OCI-M2 (cell line): ENCODE results near the gene CGB1.
A peak's percentile ranks its signal among the peaks of the same experiment; 100 is the strongest.
"Not testable (repeated sequence)": the region's sequence is repeated elsewhere in the genome, so short reads cannot be mapped to it uniquely, and the experiment has no call there.

Source experiments
- DNase-seq: peaks from one replicate; lab custom pipeline; 2025; ENCODE audit not compliant: unreplicated experiment; lab: John Stamatoyannopoulos, UW

Gene CGB1

DNA sequence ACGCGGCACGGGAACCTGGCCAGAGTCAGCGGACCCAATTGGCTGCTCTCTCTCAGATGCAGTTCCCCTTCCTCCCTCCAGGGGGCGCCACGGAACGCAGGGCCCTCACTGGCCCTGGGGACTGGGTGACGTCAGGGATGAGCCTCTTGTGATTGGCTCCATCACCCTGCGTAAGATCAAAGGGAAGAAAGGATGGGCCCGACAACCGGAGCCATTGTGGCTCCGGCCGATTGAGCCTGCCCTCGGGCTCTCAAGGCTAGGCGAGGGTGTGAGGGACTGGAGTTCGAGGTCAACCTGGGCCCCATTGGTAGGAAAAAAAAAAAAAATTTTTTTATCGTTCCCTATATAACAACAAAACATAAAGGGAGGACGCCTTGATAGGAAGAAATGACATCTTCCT, at the start of gene CGB1:
Gene CGB1 (minus strand): TSS at position 81 of the 400 bp plus-strand sequence. CDS start 184 bp downstream, outside the sequence.
- DNase-seq, result not testable (repeated sequence)

DNA sequence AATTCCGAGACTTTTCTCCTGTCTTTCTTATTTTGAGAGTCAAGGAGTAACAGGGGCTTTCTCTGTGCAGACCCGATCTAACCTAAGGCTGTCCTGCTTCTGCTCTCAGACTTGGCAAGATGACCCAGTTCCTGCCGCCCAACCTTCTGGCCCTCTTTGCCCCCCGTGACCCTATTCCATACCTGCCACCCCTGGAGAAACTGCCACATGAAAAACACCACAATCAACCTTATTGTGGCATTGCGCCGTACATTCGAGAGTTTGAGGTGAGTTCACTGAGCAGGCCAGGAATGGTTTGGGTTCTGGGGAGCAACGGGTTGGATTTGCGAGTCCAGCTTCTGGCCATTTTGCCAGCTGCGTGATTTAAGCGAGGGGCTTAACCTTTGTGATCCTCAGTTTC, 49.6 kb upstream of the CGB1 start:
- DNase-seq, result no peak

DNA sequence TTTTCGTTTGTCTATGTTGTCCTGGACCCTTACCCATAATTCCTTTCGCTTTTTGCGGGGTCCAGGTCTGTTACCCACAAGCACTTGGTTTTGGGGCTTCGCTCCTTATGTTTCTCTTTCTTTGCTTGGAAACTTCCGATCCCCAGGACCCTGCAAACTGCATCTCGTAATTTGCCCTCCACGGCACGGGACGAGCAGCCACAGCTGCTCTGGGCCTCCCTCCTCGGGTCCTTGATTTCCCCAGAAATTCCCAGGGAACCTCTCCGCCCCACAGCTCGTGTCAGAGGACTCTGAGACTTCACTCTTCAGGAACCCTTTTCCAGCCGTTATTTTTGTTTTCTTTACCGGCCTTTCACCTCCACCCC, 49.2 kb upstream of the CGB1 start:
- no peak for DNase-seq

DNA sequence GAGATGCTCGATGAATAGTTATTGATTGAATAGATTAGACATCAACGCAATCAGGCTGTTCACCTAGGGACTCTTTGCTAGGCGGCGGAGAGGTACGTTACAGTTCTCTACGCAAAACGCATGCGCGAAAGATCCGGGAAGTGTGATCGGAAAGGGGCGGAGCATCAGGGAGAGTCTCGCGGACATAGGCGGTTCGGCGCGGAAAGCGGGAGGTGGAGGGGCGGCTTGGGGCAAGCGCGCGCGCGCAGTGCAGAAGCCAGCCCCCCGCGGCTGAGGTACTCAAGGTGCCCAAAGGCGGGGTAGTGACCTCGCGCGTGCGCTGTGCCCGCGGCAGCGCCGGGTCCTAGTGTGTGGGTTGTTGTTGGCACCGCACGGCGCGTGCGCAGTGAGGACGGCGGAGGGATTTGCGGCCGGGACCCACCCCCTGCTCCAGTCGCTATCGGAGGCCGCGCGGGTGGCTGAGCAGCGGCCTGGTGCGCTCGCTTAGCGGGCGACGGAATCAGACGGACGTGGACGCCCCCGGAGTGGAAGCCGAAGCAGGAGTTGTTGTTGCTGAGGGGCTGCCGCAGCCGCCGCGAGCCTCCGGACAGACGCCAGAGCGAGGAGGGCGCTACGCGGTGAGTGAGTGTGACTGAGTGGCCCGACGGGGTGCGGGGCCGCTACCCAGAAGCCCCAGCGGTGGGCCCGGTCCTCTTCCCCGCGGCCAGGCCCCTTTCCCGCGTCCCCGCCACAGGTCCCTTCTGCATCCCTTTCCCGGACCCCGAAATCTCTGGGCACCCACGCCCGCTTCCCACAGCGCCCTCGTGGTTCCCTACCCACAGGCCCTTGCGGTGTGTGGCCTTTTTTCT, 48.5 kb upstream of the CGB1 start, which contains the start of gene SNRNP70:
Gene SNRNP70 (plus strand): TSS at position 432 of the 848 bp plus-strand sequence. CDS start 964 bp downstream, outside the sequence.
- DNase-seq, result peak; percentile 93

GRCh38 chr19:49084206-49085019, 47.7 kb upstream of the CGB1 start:
- DNase-seq, result no peak

- DNase-seq, result no peak
Measured at GRCh38 chr19:49081273-49081672, 44.6 kb upstream of the CGB1 start.

- no peak for DNase-seq
Measured at GRCh38 chr19:49080392-49080791, 43.7 kb upstream of the CGB1 start.

DNA sequence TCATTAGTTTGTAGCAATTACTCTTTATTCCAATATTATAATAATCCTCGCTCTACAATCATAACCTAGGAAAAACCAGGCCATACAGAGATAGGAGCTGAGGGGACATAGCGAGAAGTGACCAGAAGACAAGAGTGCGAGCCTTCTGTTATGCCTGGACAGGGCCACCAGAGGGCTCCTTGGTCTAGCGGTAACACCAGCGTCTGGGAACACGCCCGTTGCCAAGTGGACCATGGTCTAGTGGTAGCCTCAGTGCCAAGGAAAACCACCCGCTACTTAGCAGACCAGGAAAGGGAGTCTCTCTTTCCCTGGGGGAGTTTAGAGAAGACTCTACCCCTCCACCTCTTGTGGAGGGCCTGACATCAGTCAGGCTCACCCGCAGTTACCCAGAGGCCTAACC, 38.2 kb upstream of the CGB1 start:
- not testable (repeated sequence) for DNase-seq

DNA sequence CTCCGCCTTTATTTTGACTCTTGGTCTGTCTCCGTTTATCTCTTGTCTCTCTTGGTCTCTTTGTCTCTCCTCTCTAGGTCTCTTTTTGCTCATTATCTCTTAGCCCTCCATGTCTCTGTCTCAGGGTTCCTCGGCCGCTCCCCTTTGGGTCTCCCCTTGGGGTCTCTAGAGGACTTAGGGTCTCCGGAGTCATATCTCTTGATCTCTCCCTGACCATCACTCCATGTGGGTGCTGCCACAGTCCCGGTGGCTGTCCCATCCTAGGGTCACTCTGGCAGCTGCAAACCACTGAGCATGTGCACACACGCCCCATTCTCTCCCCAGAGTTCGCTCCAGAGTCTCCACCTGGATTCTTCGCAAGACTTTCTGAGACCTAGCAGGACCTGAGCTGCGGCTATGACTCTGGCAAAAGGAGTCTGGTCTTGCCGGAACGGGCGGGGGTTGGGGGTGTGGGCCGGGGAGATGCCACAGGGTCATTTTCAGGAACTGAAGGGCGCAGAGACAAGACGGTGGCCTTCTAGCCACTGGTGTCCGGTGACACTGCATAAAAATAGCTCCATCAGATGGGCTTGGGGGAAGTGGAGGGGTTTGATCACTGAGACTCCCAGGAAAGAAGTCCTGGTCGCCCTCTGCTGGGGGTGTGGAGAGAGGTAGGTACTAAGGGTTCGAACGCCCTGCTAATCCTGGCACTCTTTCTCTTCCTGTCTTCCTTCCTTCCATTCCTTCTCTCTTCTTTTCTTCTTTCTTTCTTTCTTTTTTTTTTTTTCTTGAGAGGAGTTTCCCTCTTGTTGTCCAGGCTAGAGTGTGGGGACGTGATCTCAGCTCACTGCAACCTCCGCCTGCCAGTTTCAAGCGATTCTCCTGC, 37.1 kb upstream of the CGB1 start:
- DNase-seq, result peak; percentile 82

DNA sequence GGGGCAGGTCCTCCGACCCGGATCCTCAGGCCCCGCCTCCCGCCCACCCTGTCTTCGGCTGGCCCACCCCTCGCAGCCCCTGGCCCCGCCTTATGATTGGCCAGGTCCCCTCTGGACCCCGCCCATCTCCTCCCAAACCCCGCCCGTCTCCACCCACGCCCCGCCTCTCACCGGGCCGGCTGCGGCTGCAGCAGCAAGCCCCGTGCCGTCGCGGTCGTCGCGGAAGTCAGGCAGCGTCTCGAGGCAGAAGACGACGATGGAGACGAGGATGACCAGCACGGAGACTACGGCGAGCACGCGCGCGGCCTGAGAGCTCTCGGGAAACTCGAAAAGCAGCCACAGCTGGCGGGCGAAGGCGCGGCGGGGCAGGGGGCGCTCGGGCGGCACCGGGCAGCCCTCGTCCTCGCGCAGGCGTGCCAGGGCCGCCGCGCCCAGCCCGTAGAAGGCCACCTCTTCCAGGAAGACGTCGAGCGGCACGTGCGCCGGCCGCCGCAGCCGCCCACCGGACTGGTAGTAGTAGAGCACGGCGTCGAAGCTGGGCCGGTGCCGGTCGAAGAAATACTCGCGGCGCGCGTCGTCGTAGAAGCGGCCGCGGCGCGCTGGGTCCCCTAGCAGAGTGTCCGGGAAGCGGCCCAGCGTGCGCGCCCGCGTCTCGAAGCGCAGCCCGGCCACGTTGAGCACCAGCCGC, 35.3 kb upstream of the CGB1 start:
- peak; percentile 54 for DNase-seq

DNA sequence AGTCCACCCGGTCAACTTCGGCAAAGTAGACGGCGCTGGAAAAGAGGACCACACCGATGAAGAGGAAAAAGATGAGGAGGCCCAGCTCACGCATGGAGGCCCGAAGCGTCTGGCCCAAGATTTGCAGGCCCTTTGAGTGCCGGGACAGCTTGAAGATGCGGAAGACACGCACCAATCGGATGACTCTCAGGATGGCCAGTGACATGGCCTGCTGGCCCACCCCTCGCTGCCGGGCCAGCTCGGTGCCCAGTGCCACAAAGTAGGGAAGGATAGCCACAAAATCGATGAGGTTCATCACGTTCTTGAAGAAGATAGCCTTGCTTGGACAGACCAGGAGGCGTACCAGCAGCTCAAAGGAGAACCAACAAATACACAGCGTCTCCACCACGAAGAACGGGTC, 33.7 kb upstream of the CGB1 start:
- no peak for DNase-seq

DNA sequence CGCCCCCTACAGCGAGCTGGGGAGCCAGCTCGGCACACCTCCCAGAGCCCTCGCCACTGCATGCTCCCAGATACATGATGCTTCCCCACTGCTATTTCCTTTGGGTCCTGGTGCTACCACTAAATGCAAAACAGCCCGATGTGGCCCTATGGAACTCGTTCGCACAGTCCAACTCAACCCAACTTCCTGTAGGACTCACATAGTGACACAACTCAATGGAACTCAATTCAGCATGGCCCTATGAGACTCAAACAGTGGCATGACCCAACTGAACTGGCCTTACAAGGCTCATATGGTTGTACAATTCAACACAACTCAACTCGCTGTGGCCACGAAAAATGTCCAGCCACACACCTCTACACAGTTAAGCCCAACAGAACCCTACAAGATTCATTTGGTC, 32.3 kb upstream of the CGB1 start:
- DNase-seq, result no peak

DNA sequence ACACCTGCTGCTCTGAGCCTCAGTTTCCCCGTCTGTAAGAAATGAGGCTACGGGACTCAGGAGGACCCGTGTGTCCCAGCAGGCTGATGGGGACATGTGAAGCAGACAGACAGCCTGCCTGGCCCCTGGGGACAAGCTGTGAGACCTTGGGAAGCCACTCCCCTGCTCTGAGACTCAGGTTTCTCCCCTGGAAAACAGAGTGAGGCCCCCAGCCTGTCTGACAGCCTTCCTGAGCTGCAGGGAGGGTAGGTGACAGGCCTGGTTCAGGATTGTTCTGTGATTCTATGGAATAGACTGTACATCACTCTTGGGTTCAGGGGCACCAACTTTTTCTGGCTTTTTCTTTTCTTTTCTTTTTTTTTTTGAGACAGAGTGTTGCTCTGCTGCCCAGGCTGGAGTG, 30.9 kb upstream of the CGB1 start:
- no peak for DNase-seq

DNA sequence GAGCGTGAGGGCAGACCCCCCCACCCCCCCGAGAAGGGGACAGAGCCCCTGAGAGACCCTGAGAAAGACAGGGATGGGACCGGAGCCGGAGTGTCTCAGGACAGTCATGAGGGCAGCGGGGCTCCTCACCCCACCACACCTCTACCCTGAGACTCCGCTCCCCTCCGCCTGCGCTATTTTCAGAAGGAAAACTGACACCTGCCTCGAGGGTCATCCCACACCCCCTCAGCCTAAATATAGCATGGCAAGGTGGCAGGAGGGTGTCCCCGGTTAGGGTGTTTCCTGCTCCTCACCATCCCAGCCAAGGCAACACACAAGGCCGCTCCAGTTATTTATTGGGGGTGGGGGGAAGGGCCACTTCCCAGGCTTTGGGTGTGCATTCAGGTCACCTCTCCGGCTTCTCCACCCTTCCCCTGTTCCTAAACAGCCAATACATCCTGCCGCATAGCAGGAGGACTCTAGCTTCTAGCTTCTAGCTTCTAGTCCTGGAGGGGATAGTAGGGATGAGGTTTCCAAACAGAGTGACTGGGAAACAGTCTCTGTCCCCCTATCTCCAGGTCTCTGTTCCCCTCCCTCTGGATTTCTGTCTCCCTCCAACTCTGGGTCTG, 29.3 kb upstream of the CGB1 start:
- DNase-seq, result no peak

DNA sequence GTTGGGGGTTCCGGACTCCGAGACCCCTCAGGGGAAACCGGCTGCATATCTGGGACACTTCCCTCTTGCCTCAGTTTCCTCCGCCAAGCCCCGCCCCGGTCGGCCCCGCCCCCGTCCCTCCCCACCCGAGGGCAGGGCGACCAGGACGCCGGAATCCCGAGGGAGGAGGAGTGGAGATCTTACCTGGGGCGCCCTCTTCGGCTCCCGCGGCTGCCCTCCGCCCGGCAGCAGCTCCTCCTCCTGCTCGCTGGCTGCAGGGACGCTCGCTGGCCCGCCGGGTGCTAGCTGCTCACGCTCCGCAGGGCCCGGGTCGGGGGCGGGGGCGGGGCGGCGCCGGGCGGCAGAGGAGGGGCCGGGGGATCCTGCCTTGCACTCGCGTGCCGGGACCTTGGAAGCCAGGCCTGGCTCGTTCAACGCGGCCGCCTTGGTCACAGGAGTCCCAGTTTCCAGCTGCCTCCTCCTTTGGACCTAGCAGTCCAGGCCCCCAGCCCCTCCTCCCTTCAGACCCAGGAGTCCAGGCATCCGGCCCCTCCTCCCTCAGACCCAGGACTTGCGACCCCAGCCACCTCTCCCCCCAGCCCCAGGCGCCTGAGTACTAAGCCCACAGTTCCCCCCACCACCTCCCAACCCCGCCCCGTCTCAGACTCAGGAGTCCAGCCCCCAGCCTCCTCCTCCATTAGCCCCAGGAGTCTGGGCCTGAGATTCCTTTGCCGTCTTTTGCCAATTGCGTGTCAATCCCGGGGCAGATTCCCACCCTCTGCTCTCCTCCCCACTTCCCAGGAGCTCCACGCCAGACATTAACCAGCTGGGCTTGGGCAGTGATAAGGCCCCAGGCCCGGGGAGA, 28.3 kb upstream of the CGB1 start, which contains the start of gene NTF4:
Gene NTF4 (minus strand): TSS at position 51 of the 844 bp plus-strand sequence. CDS start 2,821 bp downstream, outside the sequence.
- DNase-seq, result no peak

- DNase-seq, result no peak
Measured at GRCh38 chr19:49064029-49064629, 27.4 kb upstream of the CGB1 start.

GRCh38 chr19:49061445-49061844, 24.8 kb upstream of the CGB1 start:
- no peak for DNase-seq

DNA sequence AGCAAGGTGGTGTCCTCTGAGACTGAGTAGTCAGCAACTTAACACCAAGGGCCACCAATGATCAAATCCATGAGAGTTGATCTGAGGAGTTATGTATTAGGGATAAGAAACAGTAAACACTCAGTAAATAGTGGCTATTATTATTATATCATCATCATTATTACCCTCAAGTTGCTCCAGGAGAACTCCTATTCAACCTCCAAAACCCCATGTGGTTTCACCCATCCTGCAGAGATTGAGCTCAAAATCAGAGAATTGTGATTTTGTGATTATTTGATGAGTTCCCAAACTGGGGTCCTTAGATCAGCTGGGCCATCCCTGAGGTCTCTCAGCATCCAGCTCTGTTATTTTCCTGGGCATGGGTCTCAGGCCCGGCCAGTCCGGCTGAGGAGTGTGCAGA, 24.3 kb upstream of the CGB1 start:
- no peak for DNase-seq

DNA sequence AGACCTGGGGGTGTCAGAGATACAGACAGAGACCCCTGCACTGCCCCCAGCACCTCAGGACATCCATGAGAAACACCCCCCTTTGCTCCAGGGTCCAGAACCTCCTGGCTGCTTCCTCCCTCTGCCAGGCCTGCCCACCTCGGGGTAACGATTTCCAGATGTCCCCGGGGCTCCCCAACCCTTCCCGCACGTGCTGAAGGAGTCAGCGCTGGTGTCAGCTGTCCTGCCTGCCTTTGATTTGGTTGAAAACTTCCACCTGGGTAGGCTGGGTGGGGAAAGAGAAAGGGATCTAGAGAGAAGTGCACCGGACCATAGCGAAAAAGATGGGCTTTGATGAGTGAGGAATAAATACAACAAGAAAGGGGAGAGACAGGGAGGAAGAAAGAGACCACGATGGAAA, 22.4 kb upstream of the CGB1 start:
- DNase-seq, result no peak
